HCT116 (cell line): Measurements from ENCODE around the gene MYO7A. TPM values are rescaled to one million over a fixed set of nuclear protein-coding genes. Genes with fewer than 3 reads are reported as not detected.

Experiments used
- ATAC-seq: fragments of 200-7000 bp; cut with Tn5 transposase; 2 replicates; pipeline ENCODE4 v1.9.1; 2020; ENCODE audit warnings: mild to moderate bottlenecking, moderate library complexity
- BruUV-seq: library from RNA; stranded (reverse); fragments of 400-500 nt; replicated peaks from 2 replicates; lab custom pipeline; 2021; lab: Mats Ljungman, UMichigan
- CTCF ChIA-PET: fragments of 300-600 bp; sonication (Branson Sonifier 250); formaldehyde crosslinking; loops from one replicate; lab custom pipeline; 2021; ENCODE audit warnings: antibody characterized with exemption; lab: Charles Lee
- POLR2A ChIA-PET: fragments of 300-600, 350-600 bp; sonication (Branson Sonifier 250); formaldehyde crosslinking; loops from one replicate; lab custom pipeline; 2021; ENCODE audit warnings: antibody characterized with exemption; lab: Charles Lee
- RAD21 ChIA-PET, 2 experiments: fragments of 300-600 bp; sonication (Branson Sonifier 250); formaldehyde crosslinking; loops; one replicate each; lab custom pipeline; 2023; ENCODE audit warnings: low total read pairs in 2 of 2; ENCODE audit not compliant: uncharacterized antibody in 2 of 2, unreplicated experiment in 2 of 2, low non-redundant PET in 1 of 2; lab: Charles Lee
- DNase-seq: peaks from one replicate; pipeline ENCODE4 v3.0.0-alpha.2; 2010; ENCODE audit warnings: low read depth, low spot score
- H2AFZ ChIP-seq: fragments of 200-600 bp; shearing (Covaris generic), sonication (generic); 2 replicates; pipeline ENCODE4 v1.6.1; 2017; ENCODE audit warnings: low read depth, mixed run types, mixed read lengths, antibody characterized with exemption, low read length; ENCODE audit not compliant: poor library complexity, severe bottlenecking
- H3K27ac ChIP-seq: 2 replicates; pipeline ENCODE4 v1.5.1; 2012; ENCODE audit warnings: low read depth, low read length
- H3K27me3 ChIP-seq: fragments of 200-600 bp; sonication (generic); 2 replicates; pipeline ENCODE4 v1.6.1; 2016; ENCODE audit warnings: mixed run types, low read length, mixed read lengths; ENCODE audit not compliant: insufficient read depth
- H3K36me3 ChIP-seq, 2 experiments: fragments of 200-500 bp in 1 of 2; fragments of 200-600 bp in 1 of 2; sonication (Bioruptor generic) in 1 of 2; sonication (generic) in 1 of 2; 2 replicates each; pipeline versions ENCODE4 v1.5.1 to v1.6.1; 2014 to 2016; ENCODE audit warnings: low read length in 2 of 2, inconsistent platforms in 1 of 2, mixed read lengths in 1 of 2, mixed run types in 1 of 2; ENCODE audit not compliant: insufficient read depth in 2 of 2, control insufficient read depth in 1 of 2
- H3K4me1 ChIP-seq, 2 experiments: fragments of 200-600 bp in 1 of 2; sonication (generic) in 1 of 2; 2 replicates each; pipeline versions ENCODE4 v1.5.1 to v1.6.1; 2012 to 2017; ENCODE audit warnings: low read length in 2 of 2, inconsistent platforms in 1 of 2, mild to moderate bottlenecking in 1 of 2, mixed read lengths in 1 of 2, mixed run types in 1 of 2, moderate library complexity in 1 of 2; ENCODE audit not compliant: insufficient read depth in 2 of 2, control insufficient read depth in 1 of 2
- H3K4me2 ChIP-seq: fragments of 200-600 bp; sonication (generic); 2 replicates; pipeline ENCODE4 v1.6.1; 2017; ENCODE audit warnings: mixed run types, low read length, mixed read lengths
- H3K4me3 ChIP-seq, 2 experiments: fragments of 200-600 bp in 1 of 2; sonication (generic) in 1 of 2; replicated peaks in 1 of 2; 2 replicates each; pipeline ENCODE4 v1.5.1; 2011 to 2016; ENCODE audit warnings: low read length in 2 of 2, control low read depth in 1 of 2, low read depth in 1 of 2, mild to moderate bottlenecking in 1 of 2, mixed read lengths in 1 of 2, mixed run types in 1 of 2
- H3K79me2 ChIP-seq: fragments of 200-600 bp; sonication (generic); 2 replicates; pipeline ENCODE4 v1.6.1; 2017; ENCODE audit warnings: mild to moderate bottlenecking, mixed run types, low read length, moderate library complexity, mixed read lengths; ENCODE audit not compliant: insufficient read depth
- H3K9ac ChIP-seq: fragments of 200-600 bp; sonication (generic); 2 replicates; pipeline ENCODE4 v1.6.1; 2016; ENCODE audit warnings: low read length, mixed read lengths
- H3K9me2 ChIP-seq: fragments of 200-600 bp; sonication (generic), shearing (Covaris generic); 2 replicates; pipeline ENCODE4 v1.6.1; 2017; ENCODE audit warnings: mixed run types, mild to moderate bottlenecking, moderate library complexity; ENCODE audit not compliant: insufficient read depth
- H3K9me3 ChIP-seq, 2 experiments: fragments of 200-500 bp in 1 of 2; fragments of 200-600 bp in 1 of 2; sonication (Bioruptor generic) in 1 of 2; sonication (generic) in 1 of 2; 2 replicates each; pipeline ENCODE4 v1.6.1; 2014 to 2017; ENCODE audit warnings: low read length in 2 of 2, mixed read lengths in 2 of 2, inconsistent platforms in 1 of 2, low read depth in 1 of 2, mild to moderate bottlenecking in 1 of 2, mixed run types in 1 of 2, moderate library complexity in 1 of 2; ENCODE audit not compliant: control insufficient read depth in 1 of 2, insufficient read depth in 1 of 2
- H4K20me1 ChIP-seq: fragments of 200-600 bp; sonication (generic), shearing (Covaris generic); 2 replicates; pipeline ENCODE4 v1.6.1; 2017; ENCODE audit warnings: mixed run types, mild to moderate bottlenecking, moderate library complexity; ENCODE audit not compliant: insufficient read depth
- CBX3 ChIP-seq: IDR thresholded peaks from 2 replicates; pipeline ENCODE4 v1.6.1; 2012; ENCODE audit warnings: low read depth
- CTCF ChIP-seq, 3 experiments: fragments of 200-600 bp in 1 of 3; sonication (generic) in 1 of 3; IDR thresholded peaks in 2 of 3; conservative IDR thresholded peaks in 1 of 3; 2 replicates each; pipeline ENCODE4 v1.5.1; 2012 to 2017; ENCODE audit warnings: low read depth in 2 of 3, low read length in 2 of 3, antibody characterized with exemption in 1 of 3, borderline replicate concordance in 1 of 3, control low read depth in 1 of 3, mild to moderate bottlenecking in 1 of 3, mixed read lengths in 1 of 3, mixed run types in 1 of 3, moderate library complexity in 1 of 3; ENCODE audit not compliant: insufficient read depth in 1 of 3
- EZH2 ChIP-seq: fragments of 200-600 bp; sonication (generic); IDR thresholded peaks from 2 replicates; pipeline ENCODE4 v1.6.1; 2017; ENCODE audit warnings: antibody characterized with exemption, mixed run types
- EZH2phosphoT487 ChIP-seq: fragments of 200-600 bp; IDR thresholded peaks from 2 replicates; pipeline ENCODE4 v1.6.1; 2018; ENCODE audit warnings: antibody characterized with exemption, borderline replicate concordance
- FOSL1 ChIP-seq: IDR thresholded peaks from 2 replicates; pipeline ENCODE4 v1.6.1; 2012; ENCODE audit warnings: low read depth
- JUND ChIP-seq: IDR thresholded peaks from 2 replicates; pipeline ENCODE4 v1.6.1; 2012
- MAX ChIP-seq: IDR thresholded peaks from 2 replicates; pipeline ENCODE4 v1.6.1; 2012
- REST ChIP-seq: IDR thresholded peaks from 2 replicates; pipeline ENCODE4 v1.6.1; 2012; ENCODE audit warnings: low read depth
- SP1 ChIP-seq: IDR thresholded peaks from 2 replicates; pipeline ENCODE4 v1.6.1; 2012; ENCODE audit warnings: low read depth
- SRF ChIP-seq: IDR thresholded peaks from 2 replicates; pipeline ENCODE4 v1.6.1; 2012; ENCODE audit warnings: low read depth
- intact Hi-C: fragments of 100-400 bp; cut with micrococcal nuclease; formaldehyde crosslinking; loops from 2 replicates; pipeline ENCODE4 v1.10.0; 2022
- total RNA-seq: library from RNA; stranded (reverse); gene quantifications from one replicate; pipeline ENCODE4 v1.2.1, GENCODE V29; 2021; ENCODE audit not compliant: unreplicated experiment

Gene MYO7A
- total RNA-seq, 1 experiment from 2014 or later: 1.8 TPM

GRCh38 chr11:77188633-77189491 is 60.8 kb downstream of the MYO7A start:
- CTCF ChIA-PET: interaction anchor here (1.0 to 4.0 kb wide), 8 partner anchors 9 to 361 kb away, joined by 3 to 31 read pairs (median 4); partner anchors contain the start of gene MYO7A
- Histone ChIP-seq H3K4me1 (peaks cover 0 to 14% of the 10 kb centered on the region in 2 experiments; a peak in 3 of 4 replicates), H3K27me3 (no peaks in the 10 kb centered on the region)
- no TSS peak for BruUV-seq
- peak in 1 of 3 experiments; percentile 14; a peak in 1 of 6 replicates for TF ChIP-seq CTCF (IDR thresholded peaks at IDR 0.05 in 2 of 3, conservative IDR thresholded peaks at IDR 0.05 in 1 of 3; ENCODE audit: borderline replicate concordance in 1 of 3, insufficient read depth in 1 of 3, low read depth in 2 of 3, low read length in 2 of 3)
- TF ChIP-seq REST: no peak
- no peak for TF ChIP-seq SP1
- no peak for TF ChIP-seq JUND
- no peak for TF ChIP-seq EZH2phosphoT487
- TF ChIP-seq SRF: no peak
- no peak for TF ChIP-seq FOSL1
- peak; percentile 10; the same call in 1 of the 2 replicates for TF ChIP-seq CBX3
- TF ChIP-seq MAX: no peak
- TF ChIP-seq EZH2: no peak
- TF ChIP-seq, all 23 proteins: peak for 2
- H3K36me3 ChIP-seq: no peaks in the 10 kb centered on the region
- H3K9me2 ChIP-seq: no peaks in the 10 kb centered on the region
- H3K4me2 ChIP-seq: no peak overlapping the region
- intact Hi-C loops: loop anchor here (1.0 to 10.0 kb wide), 4 partner anchors 62 to 457 kb away; no protein-coding TSS in a partner anchor
- DNase-seq: no peak
- no peak for ATAC-seq
- H2AFZ ChIP-seq: no peak overlapping the region
- no peaks in the 10 kb centered on the region for H4K20me1 ChIP-seq
- no peaks in the 10 kb centered on the region for H3K9me3 ChIP-seq
- no peak overlapping the region for H3K4me3 ChIP-seq
- H3K9ac ChIP-seq: no peak overlapping the region
- POLR2A ChIA-PET: no interaction called here
- no peak overlapping the region for H3K27ac ChIP-seq
- no peaks in the 10 kb centered on the region for H3K79me2 ChIP-seq
- RAD21 ChIA-PET: no interaction called here
